Neural progenitor cell (in vitro differentiated cells): Measurements from ENCODE around the gene PCDHGA5. TPM values are rescaled to one million over a fixed set of nuclear protein-coding genes. Genes with fewer than 3 reads are reported as not detected.

Experiments
- DNase-seq: peaks from one replicate; pipeline ENCODE4 v3.0.0-alpha.2; 2016; ENCODE audit warnings: low spot score
- H2AFZ ChIP-seq: fragments of 200-600 bp; sonication (generic); replicated peaks from 2 replicates; pipeline ENCODE4 v1.6.1; 2016; ENCODE audit warnings: antibody characterized with exemption
- H3F3A ChIP-seq: fragments of 200-600 bp; sonication (generic); 2 replicates; pipeline ENCODE4 v1.6.1; 2016; ENCODE audit warnings: antibody characterized with exemption, low read depth
- H3K27ac ChIP-seq: fragments of 200-600 bp; sonication (generic); 2 replicates; pipeline ENCODE4 v1.5.1; 2016; ENCODE audit warnings: mild to moderate bottlenecking
- H3K27me3 ChIP-seq: fragments of 200-600 bp; sonication (generic); 2 replicates; pipeline ENCODE4 v1.6.1; 2016; ENCODE audit warnings: mild to moderate bottlenecking, moderate library complexity
- H3K36me3 ChIP-seq: fragments of 200-600 bp; sonication (generic); 2 replicates; pipeline ENCODE4 v1.5.1; 2016
- H3K4me1 ChIP-seq: fragments of 200-600 bp; sonication (generic); 2 replicates; pipeline ENCODE4 v1.6.1; 2016; ENCODE audit warnings: mixed run types
- H3K4me2 ChIP-seq: fragments of 200-600 bp; sonication (generic); 2 replicates; pipeline ENCODE4 v1.6.1; 2016
- H3K4me3 ChIP-seq: fragments of 200-600 bp; sonication (generic); 2 replicates; pipeline ENCODE4 v1.5.1; 2016
- H3K79me2 ChIP-seq: fragments of 200-600 bp; sonication (generic); 2 replicates; pipeline ENCODE4 v1.6.1; 2016; ENCODE audit warnings: low read depth
- H3K9ac ChIP-seq: fragments of 200-600 bp; sonication (generic); 2 replicates; pipeline ENCODE4 v1.6.1; 2016
- H3K9me3 ChIP-seq: fragments of 200-600 bp; sonication (generic); 2 replicates; pipeline ENCODE4 v1.5.1; 2016; ENCODE audit warnings: low read depth
- H4K20me1 ChIP-seq: fragments of 200-600 bp; sonication (generic); 2 replicates; pipeline ENCODE4 v1.6.1; 2016; ENCODE audit warnings: low read depth
- H3K27ac Mint-ChIP-seq: 3 replicates; pipeline ENCODE4 v1.8.0; 2021; ENCODE audit warnings: mixed read lengths
- H3K27me3 Mint-ChIP-seq: 2 replicates; pipeline ENCODE4 v1.8.0; 2022; ENCODE audit warnings: low read depth, mild to moderate bottlenecking, inconsistent platforms, moderate library complexity, mixed read lengths; ENCODE audit not compliant: insufficient read depth
- H3K36me3 Mint-ChIP-seq: 3 replicates; pipeline ENCODE4 v1.8.0; 2021; ENCODE audit warnings: mixed read lengths
- H3K4me1 Mint-ChIP-seq: 3 replicates; pipeline ENCODE4 v1.8.0; 2021; ENCODE audit warnings: mixed read lengths
- H3K4me3 Mint-ChIP-seq: 3 replicates; pipeline ENCODE4 v1.8.0; 2021; ENCODE audit warnings: mild to moderate bottlenecking, moderate library complexity, mixed read lengths
- H3K9me3 Mint-ChIP-seq: 3 replicates; pipeline ENCODE4 v1.8.0; 2020; ENCODE audit warnings: mixed read lengths
- EZH2 ChIP-seq: fragments of 200-600 bp; sonication (generic); IDR thresholded peaks from 2 replicates; pipeline ENCODE4 v1.6.1; 2017; ENCODE audit warnings: antibody characterized with exemption, mild to moderate bottlenecking, moderate library complexity
- EZH2phosphoT487 ChIP-seq: fragments of 200-600 bp; sonication (generic); IDR thresholded peaks from 2 replicates; pipeline ENCODE4 v1.6.1; 2017; ENCODE audit warnings: antibody characterized with exemption
- total RNA-seq: library from RNA; depleted of rRNA; stranded (reverse); fragments of >200 nt; gene quantifications from 2 replicates; pipeline ENCODE4 v1.2.3, GENCODE V29; 2015; ENCODE audit warnings: low replicate concordance
- TF ChIP-seq, protein P1 (sequence below): fragments of 200-600 bp; sonication (generic); IDR thresholded peaks from 2 replicates; pipeline ENCODE4 v1.5.1; 2017; ENCODE audit warnings: antibody characterized with exemption, mild to moderate bottlenecking

Gene PCDHGA5
- total RNA-seq, 1 donor from 2014 or later: 0.71 TPM

DNA sequence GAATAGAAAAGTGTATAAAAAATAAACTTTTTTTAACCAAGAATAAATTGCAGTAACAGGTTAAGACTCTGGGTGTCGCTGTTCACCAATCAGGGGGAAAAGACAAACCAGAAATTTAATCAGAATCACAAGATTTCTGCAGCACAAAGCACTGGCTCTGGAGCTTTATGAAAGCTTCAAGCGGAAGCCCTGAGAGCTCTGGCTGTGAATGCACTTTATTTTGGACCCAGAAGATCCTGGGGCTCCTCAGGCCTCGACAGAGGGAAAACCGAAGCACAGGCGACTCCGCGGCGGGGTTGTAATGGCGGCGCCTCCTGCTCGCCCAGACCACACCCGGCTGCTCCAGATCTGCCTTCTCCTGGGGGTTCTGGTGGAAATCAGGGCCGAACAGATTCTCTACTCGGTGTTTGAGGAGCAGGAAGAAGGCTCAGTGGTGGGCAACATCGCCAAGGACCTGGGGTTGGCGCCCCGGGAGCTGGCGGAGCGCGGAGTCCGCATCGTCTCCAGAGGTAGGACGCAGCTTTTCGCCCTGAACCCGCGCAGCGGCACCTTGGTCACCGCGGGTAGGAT, 9.0 kb upstream of the PCDHGA5 start, which contains the start of gene PCDHGA4:
Gene PCDHGA4 (plus strand): TSS at position 122 of the 570 bp plus-strand sequence. CDS start 87 bp downstream, at position 209.
- no peaks in the 10 kb centered on the region for H3K79me2 ChIP-seq
- H4K20me1 ChIP-seq: no peaks in the 10 kb centered on the region
- peaks cover 10% of the 10 kb centered on the region for H3K9me3 ChIP-seq
- H3K4me3 ChIP-seq: no peak within 1 kb of the TSS
- H3F3A ChIP-seq: no peaks in the 10 kb centered on the region
- H2AFZ ChIP-seq: no peak within 1 kb of the TSS
- no peaks in the 10 kb centered on the region for H3K27me3 ChIP-seq
- no peak within 1 kb of the TSS for H3K27ac ChIP-seq
- Mint-ChIP-seq H3K4me3 (no peak within 1 kb of the TSS), H3K27ac (no peak within 1 kb of the TSS), H3K4me1 (no peaks in the 10 kb centered on the region), H3K9me3 (peaks cover 60% of the 10 kb centered on the region), H3K36me3 (peaks cover 7% of the 10 kb centered on the region), H3K27me3 (peaks cover 2% of the 10 kb centered on the region)
- DNase-seq: no peak
- H3K36me3 ChIP-seq: no peaks in the 10 kb centered on the region
- no peak within 1 kb of the TSS for H3K4me2 ChIP-seq
- H3K9ac ChIP-seq: no peak within 1 kb of the TSS
- H3K4me1 ChIP-seq: no peaks in the 10 kb centered on the region
- TF ChIP-seq, protein P1, sequence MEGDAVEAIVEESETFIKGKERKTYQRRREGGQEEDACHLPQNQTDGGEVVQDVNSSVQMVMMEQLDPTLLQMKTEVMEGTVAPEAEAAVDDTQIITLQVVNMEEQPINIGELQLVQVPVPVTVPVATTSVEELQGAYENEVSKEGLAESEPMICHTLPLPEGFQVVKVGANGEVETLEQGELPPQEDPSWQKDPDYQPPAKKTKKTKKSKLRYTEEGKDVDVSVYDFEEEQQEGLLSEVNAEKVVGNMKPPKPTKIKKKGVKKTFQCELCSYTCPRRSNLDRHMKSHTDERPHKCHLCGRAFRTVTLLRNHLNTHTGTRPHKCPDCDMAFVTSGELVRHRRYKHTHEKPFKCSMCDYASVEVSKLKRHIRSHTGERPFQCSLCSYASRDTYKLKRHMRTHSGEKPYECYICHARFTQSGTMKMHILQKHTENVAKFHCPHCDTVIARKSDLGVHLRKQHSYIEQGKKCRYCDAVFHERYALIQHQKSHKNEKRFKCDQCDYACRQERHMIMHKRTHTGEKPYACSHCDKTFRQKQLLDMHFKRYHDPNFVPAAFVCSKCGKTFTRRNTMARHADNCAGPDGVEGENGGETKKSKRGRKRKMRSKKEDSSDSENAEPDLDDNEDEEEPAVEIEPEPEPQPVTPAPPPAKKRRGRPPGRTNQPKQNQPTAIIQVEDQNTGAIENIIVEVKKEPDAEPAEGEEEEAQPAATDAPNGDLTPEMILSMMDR: peak; percentile 44
- no peak for TF ChIP-seq EZH2
- TF ChIP-seq EZH2phosphoT487: no peak

DNA sequence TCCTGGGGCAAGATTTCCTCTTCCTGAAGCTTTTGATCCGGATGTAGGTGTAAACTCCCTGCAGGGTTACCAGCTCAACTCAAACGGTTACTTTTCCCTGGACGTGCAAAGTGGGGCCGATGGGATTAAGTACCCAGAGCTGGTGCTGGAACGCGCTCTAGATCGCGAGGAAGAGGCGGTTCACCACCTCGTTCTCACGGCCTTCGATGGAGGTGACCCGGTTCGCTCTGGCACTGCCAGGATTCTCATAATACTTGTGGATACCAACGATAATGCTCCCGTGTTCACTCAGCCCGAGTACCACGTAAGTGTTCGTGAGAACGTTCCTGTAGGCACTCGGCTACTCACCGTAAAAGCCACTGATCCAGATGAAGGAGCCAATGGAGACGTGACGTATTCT, 8.3 kb upstream of the PCDHGA5 start:
- no peak overlapping the region for H3K9ac ChIP-seq
- H3F3A ChIP-seq: no peaks in the 10 kb centered on the region
- no peaks in the 10 kb centered on the region for H3K36me3 ChIP-seq
- Mint-ChIP-seq H3K4me3 (no peak overlapping the region), H3K27ac (no peak overlapping the region), H3K4me1 (no peaks in the 10 kb centered on the region), H3K36me3 (peaks cover 7% of the 10 kb centered on the region), H3K9me3 (peaks cover 60% of the 10 kb centered on the region), H3K27me3 (peaks cover 2% of the 10 kb centered on the region)
- no peaks in the 10 kb centered on the region for H3K27me3 ChIP-seq
- no peak overlapping the region for H3K27ac ChIP-seq
- H3K4me1 ChIP-seq: no peaks in the 10 kb centered on the region
- peaks cover 16% of the 10 kb centered on the region for H3K9me3 ChIP-seq
- no peak overlapping the region for H3K4me2 ChIP-seq
- no peaks in the 10 kb centered on the region for H4K20me1 ChIP-seq
- no peak for TF ChIP-seq EZH2phosphoT487
- TF ChIP-seq, protein P1: no peak
- no peak for TF ChIP-seq EZH2
- no peak overlapping the region for H2AFZ ChIP-seq
- H3K79me2 ChIP-seq: no peaks in the 10 kb centered on the region
- DNase-seq: no peak
- no peak overlapping the region for H3K4me3 ChIP-seq

- no peak overlapping the region for H3K27ac Mint-ChIP-seq
Measured at GRCh38 chr5:141356133-141356532, 7.8 kb upstream of the PCDHGA5 start.

More at GRCh38 chr5:141356133-141356532, 7.8 kb upstream of the PCDHGA5 start:
- peaks cover 17% of the 10 kb centered on the region for H3K9me3 ChIP-seq
- H4K20me1 ChIP-seq: no peaks in the 10 kb centered on the region
- H3F3A ChIP-seq: no peaks in the 10 kb centered on the region
- no peaks in the 10 kb centered on the region for H3K27me3 ChIP-seq
- H3K9ac ChIP-seq: no peak overlapping the region
- peaks cover 7% of the 10 kb centered on the region for H3K36me3 Mint-ChIP-seq
- H3K4me3 Mint-ChIP-seq: no peak overlapping the region
- H3K79me2 ChIP-seq: no peaks in the 10 kb centered on the region
- no peak overlapping the region for H2AFZ ChIP-seq
- H3K9me3 Mint-ChIP-seq: peaks cover 60% of the 10 kb centered on the region
- H3K4me3 ChIP-seq: no peak overlapping the region
- no peak for TF ChIP-seq EZH2
- TF ChIP-seq EZH2phosphoT487: no peak
- TF ChIP-seq, protein P1: no peak
- H3K4me2 ChIP-seq: no peak overlapping the region
- H3K27me3 Mint-ChIP-seq: peaks cover 2% of the 10 kb centered on the region
- no peaks in the 10 kb centered on the region for H3K4me1 ChIP-seq
- H3K27ac ChIP-seq: no peak overlapping the region
- no peaks in the 10 kb centered on the region for H3K36me3 ChIP-seq
- H3K4me1 Mint-ChIP-seq: no peaks in the 10 kb centered on the region
- no peak for DNase-seq
